ENCODE results near the gene CCDC188.

The CCDC188 gene

DNA sequence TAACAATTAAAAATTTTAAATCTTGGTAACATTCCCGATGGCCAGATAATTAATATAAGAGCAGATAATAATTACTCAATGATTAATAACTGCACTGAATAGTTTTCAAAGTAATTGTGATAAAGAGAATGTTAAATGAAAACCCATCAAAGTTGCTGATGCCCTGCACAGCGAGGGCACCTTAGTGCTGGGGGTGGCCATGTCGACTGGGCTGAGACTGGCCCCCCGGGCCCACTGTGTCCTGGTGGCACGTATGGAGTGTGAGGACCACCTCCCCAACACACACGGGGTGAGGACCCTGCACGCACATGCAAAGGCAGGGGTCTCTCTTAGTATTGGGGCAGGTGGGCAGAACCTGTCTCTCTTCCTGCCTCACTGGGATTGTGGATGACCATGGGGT, 15.1 kb upstream of the CCDC188 start:
- Histone ChIP-seq H3K79me2 (ENCODE audit: insufficient read depth, low read length) (no peaks in the 10 kb centered on the region), H4K20me1 (ENCODE audit: insufficient read depth, low read length) (no peaks in the 10 kb centered on the region), H3K9ac (ENCODE audit: low read length) (no peak overlapping the region)

GRCh38 chr22:20165421-20165820, 14.6 kb upstream of the CCDC188 start:
- H3K4me3 ChIP-seq (ENCODE audit: low read depth, low read length, poor library complexity, severe bottlenecking) = no peak overlapping the region
- no peaks in the 10 kb centered on the region for H3K27me3 ChIP-seq (ENCODE audit: insufficient read depth, low read length)
- H3K27ac ChIP-seq (ENCODE audit: low read depth, low read length, poor library complexity, severe bottlenecking) = no peak overlapping the region
- TF ChIP-seq CTCF (IDR thresholded peaks at IDR 0.05; ENCODE audit: low read length) (no peak), EZH2 (IDR thresholded peaks at IDR 0.05; ENCODE audit: borderline replicate concordance, low read length) (no peak)
- H3K79me2 ChIP-seq (ENCODE audit: insufficient read depth, low read length) = no peaks in the 10 kb centered on the region
- no peaks in the 10 kb centered on the region for H3K36me3 ChIP-seq (ENCODE audit: insufficient read depth, low read length)
- H3K4me1 ChIP-seq (ENCODE audit: insufficient read depth, low read length, severe bottlenecking) = no peaks in the 10 kb centered on the region
- no peak overlapping the region for H3K9ac ChIP-seq (ENCODE audit: low read length)
- no peaks in the 10 kb centered on the region for H3F3A ChIP-seq (ENCODE audit: insufficient read depth, low read length)
- no peak overlapping the region for H2AFZ ChIP-seq (ENCODE audit: low read length)
- H4K20me1 ChIP-seq (ENCODE audit: insufficient read depth, low read length) = no peaks in the 10 kb centered on the region
- no peak overlapping the region for H3K4me2 ChIP-seq (ENCODE audit: low read length)
- H3K9me2 ChIP-seq (ENCODE audit: low read depth, low read length) = no peaks in the 10 kb centered on the region
- no peaks in the 10 kb centered on the region for H3K9me3 ChIP-seq (ENCODE audit: low read length)

More for the DNA sequence above, 15.1 kb upstream of the CCDC188 start:
- Histone ChIP-seq H3K27ac (ENCODE audit: low read depth, low read length, poor library complexity, severe bottlenecking) (no peak overlapping the region), H3K4me3 (ENCODE audit: low read depth, low read length, poor library complexity, severe bottlenecking) (no peak overlapping the region), H3F3A (ENCODE audit: insufficient read depth, low read length) (no peaks in the 10 kb centered on the region), H3K9me2 (ENCODE audit: low read depth, low read length) (no peaks in the 10 kb centered on the region), H3K4me1 (ENCODE audit: insufficient read depth, low read length, severe bottlenecking) (no peaks in the 10 kb centered on the region), H3K36me3 (ENCODE audit: insufficient read depth, low read length) (no peaks in the 10 kb centered on the region), H3K4me2 (ENCODE audit: low read length) (no peak overlapping the region), H3K27me3 (ENCODE audit: insufficient read depth, low read length) (no peaks in the 10 kb centered on the region), H3K9me3 (ENCODE audit: low read length) (no peaks in the 10 kb centered on the region), H2AFZ (ENCODE audit: low read length) (no peak overlapping the region)
- TF ChIP-seq CTCF (IDR thresholded peaks at IDR 0.05; ENCODE audit: low read length) = no peak
- no peak for TF ChIP-seq EZH2 (IDR thresholded peaks at IDR 0.05; ENCODE audit: borderline replicate concordance, low read length)

GRCh38 chr22:20164863-20165262, 14.0 kb upstream of the CCDC188 start:
- Histone ChIP-seq H4K20me1 (ENCODE audit: insufficient read depth, low read length) (no peaks in the 10 kb centered on the region), H2AFZ (ENCODE audit: low read length) (no peak overlapping the region), H3K9me3 (ENCODE audit: low read length) (no peaks in the 10 kb centered on the region), H3K4me3 (ENCODE audit: low read depth, low read length, poor library complexity, severe bottlenecking) (no peak overlapping the region), H3K4me1 (ENCODE audit: insufficient read depth, low read length, severe bottlenecking) (no peaks in the 10 kb centered on the region), H3K27me3 (ENCODE audit: insufficient read depth, low read length) (no peaks in the 10 kb centered on the region), H3K4me2 (ENCODE audit: low read length) (no peak overlapping the region), H3K9ac (ENCODE audit: low read length) (no peak overlapping the region), H3K79me2 (ENCODE audit: insufficient read depth, low read length) (no peaks in the 10 kb centered on the region), H3K9me2 (ENCODE audit: low read depth, low read length) (no peaks in the 10 kb centered on the region), H3K27ac (ENCODE audit: low read depth, low read length, poor library complexity, severe bottlenecking) (no peak overlapping the region), H3K36me3 (ENCODE audit: insufficient read depth, low read length) (no peaks in the 10 kb centered on the region), H3F3A (ENCODE audit: insufficient read depth, low read length) (no peaks in the 10 kb centered on the region)
- TF ChIP-seq EZH2 (IDR thresholded peaks at IDR 0.05; ENCODE audit: borderline replicate concordance, low read length) (no peak), CTCF (IDR thresholded peaks at IDR 0.05; ENCODE audit: low read length) (no peak)

Data from OCI-LY1 (cell line).